GM12892 (cell line): ENCODE measurements around the gene ADGRL3.

Experiments
- POLR2A ChIP-seq: IDR thresholded peaks from 2 replicates; pipeline ENCODE4 v1.6.1; 2011; ENCODE audit warnings: low read depth, low read length, control low read depth
- POLR2AphosphoS5 ChIP-seq: IDR thresholded peaks from 2 replicates; pipeline ENCODE4 v1.6.1; 2011; ENCODE audit warnings: low read depth, low read length, control low read depth
- TAF1 ChIP-seq: IDR thresholded peaks from 2 replicates; pipeline ENCODE4 v1.6.1; 2011; ENCODE audit warnings: low read depth, mild to moderate bottlenecking, control low read depth, low read length, borderline replicate concordance

DNA sequence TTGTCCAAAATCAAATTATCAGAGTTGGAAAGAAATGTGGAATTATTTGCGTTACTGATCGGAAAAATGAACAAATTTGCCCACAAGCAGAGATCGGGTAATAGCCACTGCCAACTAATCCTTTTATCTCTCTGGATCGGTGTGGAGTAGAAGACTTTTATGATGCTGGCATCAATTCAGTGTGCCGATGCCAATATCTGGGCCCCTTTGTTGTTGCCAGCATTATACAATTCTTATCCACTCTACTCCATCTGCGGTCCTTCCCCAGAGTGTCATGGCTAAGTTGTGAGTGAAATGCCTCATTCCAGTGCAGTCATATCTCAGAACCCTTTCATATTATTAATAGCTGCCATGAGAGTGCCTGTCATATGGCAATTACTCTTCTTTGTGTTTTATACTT is 660.2 kb downstream of the ADGRL3 start:
- no peak for TF ChIP-seq POLR2A
- TF ChIP-seq POLR2AphosphoS5 = no peak
- no peak for TF ChIP-seq TAF1
